AG09319 (cell line): ENCODE data around the gene MLIP.
A peak's percentile ranks its signal among the peaks of the same experiment; 100 is the strongest.

Experiments
- DNase-seq: peaks from one replicate; pipeline ENCODE4 v3.0.0-alpha.2; 2010; ENCODE audit warnings: low read depth; ENCODE audit errors: extremely low read depth
- CTCF ChIP-seq: IDR thresholded peaks from 2 replicates; pipeline ENCODE4 v1.5.1; 2011; ENCODE audit warnings: low read depth, mild to moderate bottlenecking, inconsistent platforms, low read length, moderate library complexity

Gene MLIP

GRCh38 chr6:54255886-54256285, 144.6 kb downstream of the MLIP start:
- TF ChIP-seq CTCF = no peak
- DNase-seq = no peak

GRCh38 chr6:54260025-54260424, 148.8 kb downstream of the MLIP start:
- no peak for TF ChIP-seq CTCF
- DNase-seq = no peak

GRCh38 chr6:54262499-54262898, 151.3 kb downstream of the MLIP start:
- TF ChIP-seq CTCF = no peak

GRCh38 chr6:54262971-54263370, 151.7 kb downstream of the MLIP start:
- no peak for TF ChIP-seq CTCF
- no peak for DNase-seq

More at GRCh38 chr6:54262499-54262898, 151.3 kb downstream of the MLIP start:
- no peak for DNase-seq

- TF ChIP-seq CTCF = no peak
Observed at GRCh38 chr6:54264581-54265272, 153.5 kb downstream of the MLIP start.

GRCh38 chr6:54266400-54266923, 155.2 kb downstream of the MLIP start:
- DNase-seq = no peak
- no peak for TF ChIP-seq CTCF

More at GRCh38 chr6:54264581-54265272, 153.5 kb downstream of the MLIP start:
- DNase-seq = no peak

GRCh38 chr6:54267798-54268197, 156.6 kb downstream of the MLIP start:
- no peak for DNase-seq
- TF ChIP-seq CTCF = peak; percentile 41
